ENCODE measurements around the gene CDT1.

The CDT1 gene

GRCh38 chr16:88806491-88807111 is 3.0 kb downstream of the CDT1 start:
- no peak for DNase-seq

- no peak for DNase-seq
Observed at GRCh38 chr16:88807142-88807625, 3.6 kb downstream of the CDT1 start.

GRCh38 chr16:88807626-88808453 is 4.3 kb downstream of the CDT1 start:
- DNase-seq, result no peak

- DNase-seq, result no peak
Observed at GRCh38 chr16:88809068-88809675, 5.6 kb downstream of the CDT1 start.

- no peak for DNase-seq
Observed at GRCh38 chr16:88809676-88810165, 6.1 kb downstream of the CDT1 start.

- no peak for DNase-seq
Observed at GRCh38 chr16:88810166-88810911, 6.8 kb downstream of the CDT1 start.

- no peak for DNase-seq
Observed at GRCh38 chr16:88810912-88811768, 7.6 kb downstream of the CDT1 start.

GRCh38 chr16:88811769-88812512 is 8.4 kb downstream of the CDT1 start, which contains the start of gene APRT:
Gene APRT (minus strand): TSS chr16:88811928. CDS start chr16:88811899, 29 bp downstream.
- peak; percentile 72 for DNase-seq

GRCh38 chr16:88812513-88813268 is 9.1 kb downstream of the CDT1 start:
- no peak for DNase-seq

GRCh38 chr16:88813269-88814143 is 9.9 kb downstream of the CDT1 start:
- no peak for DNase-seq

GRCh38 chr16:88814144-88814502 is 10.5 kb downstream of the CDT1 start:
- DNase-seq, result no peak

GRCh38 chr16:88815227-88815626 is 11.6 kb downstream of the CDT1 start:
- no peak for DNase-seq

GRCh38 chr16:88815901-88816589 is 12.5 kb downstream of the CDT1 start:
- DNase-seq, result no peak

- no peak for DNase-seq
Observed at GRCh38 chr16:88816736-88817535, 13.3 kb downstream of the CDT1 start.

- no peak for DNase-seq
Observed at GRCh38 chr16:88817785-88818574, 14.4 kb downstream of the CDT1 start.

GRCh38 chr16:88818575-88818874 is 14.9 kb downstream of the CDT1 start:
- no peak for DNase-seq

- DNase-seq, result no peak
Observed at GRCh38 chr16:88819126-88819525, 15.5 kb downstream of the CDT1 start.
